AG09309 (cell line): Measurements from ENCODE around the gene SDK1.

Experiments used
- DNase-seq: peaks from one replicate; pipeline ENCODE4 v3.0.0-alpha.2; 2010; ENCODE audit warnings: low read depth
- H3K4me3 ChIP-seq: 2 replicates; pipeline ENCODE4 v1.5.1; 2011; ENCODE audit warnings: mild to moderate bottlenecking, low read depth, low read length, moderate library complexity; ENCODE audit not compliant: control insufficient read depth
- CTCF ChIP-seq: IDR thresholded peaks from 2 replicates; pipeline ENCODE4 v1.5.1; 2011; ENCODE audit warnings: mild to moderate bottlenecking, low read depth, low read length, inconsistent platforms; ENCODE audit not compliant: insufficient read depth, control insufficient read depth; ENCODE audit errors: missing control alignments

Gene SDK1

DNA sequence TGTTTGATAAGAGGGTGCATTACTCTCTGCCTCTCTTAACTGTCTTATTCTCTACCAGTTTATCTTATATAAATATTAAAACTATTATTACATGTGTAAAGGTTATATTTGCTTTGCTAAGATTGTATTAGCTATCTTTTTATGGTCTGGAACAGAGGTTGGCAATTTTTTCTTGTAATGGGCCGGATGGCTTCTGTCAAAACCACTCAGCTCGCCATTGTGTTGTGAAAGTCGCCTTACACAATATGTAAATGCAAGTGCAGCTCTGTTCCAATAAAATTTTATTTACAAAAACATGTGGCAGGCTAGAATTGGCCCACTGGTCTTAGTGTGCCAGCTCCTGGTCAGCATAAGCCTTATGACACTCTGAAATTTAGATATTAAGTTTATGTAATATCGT is 185.8 kb downstream of the SDK1 start:
- no peak for TF ChIP-seq CTCF
- no peak overlapping the region for H3K4me3 ChIP-seq
- no peak for DNase-seq

DNA sequence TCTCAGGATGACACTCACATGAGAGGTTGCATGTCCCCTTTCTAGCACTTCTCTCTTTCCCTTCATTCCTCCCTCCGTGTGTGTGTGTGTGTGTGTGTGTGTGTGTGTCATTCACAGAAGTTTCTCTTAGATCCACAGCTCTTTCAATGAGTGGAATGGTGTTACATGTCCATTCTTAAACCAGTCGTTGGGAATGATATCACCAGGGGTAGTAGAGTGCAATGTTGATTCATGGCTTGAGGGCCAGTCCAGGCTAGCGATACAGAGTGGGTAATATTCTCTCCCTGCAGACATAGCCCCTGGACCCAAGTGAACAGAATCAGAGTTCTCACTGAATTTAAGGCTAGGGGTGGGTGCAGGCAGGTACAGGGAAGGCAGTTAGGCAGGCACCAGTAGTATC is 187.8 kb downstream of the SDK1 start:
- no peak for TF ChIP-seq CTCF
- no peak overlapping the region for H3K4me3 ChIP-seq
- no peak for DNase-seq

DNA sequence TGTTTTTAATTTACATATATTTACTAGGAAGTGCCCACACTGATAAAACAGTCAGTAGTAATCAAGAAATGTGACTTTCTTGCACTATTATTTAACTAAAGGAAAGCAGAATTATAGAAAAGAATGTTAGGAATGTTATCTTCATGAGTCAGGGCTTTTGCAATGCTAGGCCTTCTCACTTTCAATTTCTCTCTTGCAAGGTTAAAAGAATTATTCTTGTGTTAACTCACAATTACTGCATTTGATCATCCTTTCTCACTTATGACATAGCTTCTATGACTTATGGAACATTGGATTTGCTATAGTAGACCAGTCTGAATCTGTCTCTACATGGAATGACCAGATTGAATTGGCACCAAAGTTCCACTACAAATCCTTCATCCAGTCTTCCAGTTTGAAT is 192.4 kb downstream of the SDK1 start:
- DNase-seq = no peak
- no peak overlapping the region for H3K4me3 ChIP-seq
- TF ChIP-seq CTCF = no peak

DNA sequence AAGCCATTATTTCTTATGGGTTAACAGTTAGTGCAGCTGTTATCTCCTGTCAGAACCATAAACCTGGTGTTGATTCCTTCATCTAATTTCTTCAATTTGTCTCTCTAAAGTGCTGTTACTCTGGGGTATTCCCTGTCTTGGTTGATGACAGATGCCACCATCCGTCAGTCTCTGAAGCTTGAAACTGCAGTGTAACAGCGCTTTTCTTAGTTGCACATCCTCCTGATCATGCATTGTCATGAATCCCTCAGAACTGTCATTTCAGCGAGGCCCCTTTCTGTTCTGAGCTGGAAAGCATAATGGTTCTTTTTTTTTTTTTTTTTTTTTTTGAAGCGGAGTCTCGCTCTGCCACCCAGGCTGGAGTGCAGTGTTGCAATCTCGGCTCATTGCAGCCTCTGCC is 193.9 kb downstream of the SDK1 start:
- TF ChIP-seq CTCF = no peak
- DNase-seq = no peak
- no peak overlapping the region for H3K4me3 ChIP-seq

DNA sequence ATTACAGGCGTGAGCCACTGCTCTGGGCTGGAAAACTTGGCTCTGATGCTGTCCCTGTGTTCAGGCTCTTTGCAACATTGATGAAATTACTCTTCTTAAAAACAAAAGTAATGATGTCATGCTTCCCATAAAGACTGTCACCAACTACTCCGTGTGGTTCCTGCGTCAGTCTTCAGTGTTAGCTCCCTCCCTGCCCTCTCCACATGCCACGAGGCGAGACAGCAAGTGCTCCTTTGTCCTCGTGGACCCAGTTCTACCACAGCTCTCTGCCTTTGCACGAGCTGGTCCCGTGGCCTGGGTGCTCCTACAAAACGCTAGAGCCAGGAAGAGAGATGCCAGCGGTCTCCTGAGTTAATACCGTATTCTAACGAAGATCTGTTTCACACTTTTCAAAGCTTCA is 194.5 kb downstream of the SDK1 start:
- no peak for TF ChIP-seq CTCF
- H3K4me3 ChIP-seq = no peak overlapping the region
- DNase-seq = no peak

DNA sequence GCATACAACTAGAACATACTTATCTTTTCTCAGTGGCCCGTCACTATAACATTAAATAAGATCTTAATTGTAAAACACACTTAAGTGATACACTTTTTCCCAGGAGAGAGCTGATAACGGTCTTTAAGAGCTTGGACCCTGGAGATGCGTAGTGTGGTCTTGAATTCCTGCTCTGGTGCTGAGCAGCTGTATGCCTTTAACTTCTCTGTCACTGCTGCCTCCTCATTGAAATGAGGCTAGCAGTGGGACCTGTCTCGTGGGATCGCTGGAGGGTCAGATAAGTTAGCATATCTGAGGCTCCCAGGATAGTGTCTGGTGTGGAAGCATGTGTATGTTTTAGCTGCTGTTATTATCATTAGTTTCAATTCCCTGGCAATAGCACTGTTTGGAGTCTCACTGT is 194.9 kb downstream of the SDK1 start:
- no peak for TF ChIP-seq CTCF
- no peak overlapping the region for H3K4me3 ChIP-seq
- no peak for DNase-seq

DNA sequence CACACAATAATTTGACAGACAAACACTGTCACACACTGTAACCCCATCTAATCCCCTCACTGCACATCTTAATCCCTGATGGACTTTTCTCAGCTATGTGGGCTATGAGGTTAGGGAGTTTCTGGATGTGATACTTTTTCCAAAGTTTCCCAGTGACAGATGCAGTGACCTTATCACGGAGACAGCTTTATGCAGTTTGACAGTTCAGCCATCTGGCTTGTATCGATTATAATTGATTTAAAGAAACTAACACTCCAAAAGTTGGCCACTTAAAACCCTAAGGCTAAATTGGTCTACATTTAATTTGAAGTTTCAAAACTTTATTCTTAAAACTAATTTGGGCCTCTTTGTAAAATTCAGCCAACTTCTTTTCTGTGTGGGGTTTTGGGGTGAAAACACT is 196.7 kb downstream of the SDK1 start:
- H3K4me3 ChIP-seq = no peak overlapping the region
- DNase-seq = no peak
- no peak for TF ChIP-seq CTCF
